HG03175 (cell line): ENCODE data around the gene SLC19A1.
"Not testable (repeated sequence)": the region's sequence is repeated elsewhere in the genome, so short reads cannot be mapped to it uniquely, and the experiment has no call there.

Experiments
- ATAC-seq: cut with Tn5 transposase; IDR thresholded peaks from one replicate; pipeline ENCODE4 v1.9.1; 2021; ENCODE audit warnings: mild to moderate bottlenecking, moderate library complexity; ENCODE audit not compliant: unreplicated experiment

SLC19A1 gene

GRCh38 chr21:45576838-45577737, 34.8 kb upstream of the SLC19A1 start:
- ATAC-seq, result no peak

DNA sequence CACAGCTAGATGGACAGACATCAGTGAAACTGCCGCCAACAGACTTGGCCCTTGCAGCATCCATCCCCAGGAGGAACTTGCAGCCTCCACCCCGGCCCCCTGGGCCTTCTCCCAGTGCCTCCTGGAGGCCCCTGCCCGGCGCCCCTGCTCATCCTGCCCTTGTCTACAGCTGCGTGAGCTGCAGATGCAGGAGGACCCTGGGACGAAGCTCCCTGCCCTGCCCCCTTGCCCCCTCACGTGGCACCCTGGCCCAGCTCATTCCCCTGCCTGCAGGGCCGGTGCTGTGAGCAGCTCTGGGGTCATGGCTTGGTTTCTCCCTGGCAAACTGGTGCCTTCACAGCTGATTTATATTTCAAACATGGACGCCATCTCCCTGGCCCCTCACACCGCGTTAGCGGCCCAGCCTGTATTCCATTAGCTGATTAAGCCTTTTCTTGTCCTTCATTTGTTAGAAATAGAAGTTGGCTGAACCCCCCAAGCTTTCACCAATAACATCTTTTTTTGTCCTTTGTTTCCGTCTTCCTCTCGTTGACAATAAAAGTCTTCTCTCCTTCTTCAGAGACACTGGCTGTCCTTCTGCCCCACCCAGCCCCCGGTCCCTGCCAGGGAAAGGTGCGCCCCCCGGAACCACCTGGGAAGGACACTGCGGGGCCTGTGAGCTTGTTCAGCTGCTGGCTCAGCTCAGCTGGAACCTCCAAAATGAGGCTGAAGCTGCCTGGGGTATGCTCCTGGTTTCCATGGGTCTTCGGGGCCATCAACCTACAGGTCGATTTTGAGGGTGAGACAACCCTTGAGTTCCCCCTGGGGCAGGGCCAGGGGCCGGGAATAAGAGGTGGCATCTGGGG, 34.0 kb upstream of the SLC19A1 start:
- ATAC-seq, result no peak

- no peak for ATAC-seq
Measured at GRCh38 chr21:45575304-45575992, 33.2 kb upstream of the SLC19A1 start.

DNA sequence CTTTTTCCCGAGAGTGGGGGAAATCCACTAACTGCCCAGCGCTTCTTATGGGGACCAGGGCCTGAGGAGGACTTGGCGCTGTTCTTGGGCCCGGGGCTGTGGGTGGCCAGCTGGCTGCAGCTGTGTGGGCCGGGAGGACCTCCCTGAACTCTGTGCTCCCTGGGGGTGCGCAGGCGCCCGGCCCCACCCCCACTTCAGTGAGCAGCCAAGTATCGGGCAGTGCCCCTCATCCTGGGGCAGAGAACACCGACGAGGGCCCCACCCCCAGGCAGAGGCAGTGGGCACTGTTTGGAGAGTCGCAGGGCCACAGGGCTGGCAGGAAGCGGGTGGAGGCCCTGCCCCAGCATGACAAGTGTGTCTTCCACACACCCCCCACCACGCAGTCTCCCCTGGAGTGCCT, 32.5 kb upstream of the SLC19A1 start:
- no peak for ATAC-seq

DNA sequence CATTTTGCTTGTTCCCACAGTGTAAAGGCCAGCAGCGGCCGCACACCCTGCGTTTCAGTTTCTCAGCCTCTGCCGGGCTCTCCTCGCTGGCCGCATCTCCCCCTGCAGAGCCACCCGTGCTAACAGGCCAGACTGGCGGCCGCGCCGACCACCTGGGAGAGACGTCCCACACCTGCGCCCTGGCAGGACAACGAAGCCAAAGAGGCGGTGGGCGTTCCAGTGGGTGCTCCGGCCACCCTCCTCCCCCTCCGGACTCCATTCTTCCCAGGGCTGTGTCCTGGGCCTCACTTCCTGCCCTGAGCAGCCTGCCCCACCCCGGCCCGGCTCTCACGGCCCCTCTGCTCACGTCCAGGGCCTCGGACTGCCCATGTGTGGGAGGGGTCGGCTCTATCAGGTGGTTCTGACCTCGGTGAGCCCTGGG, 31.9 kb upstream of the SLC19A1 start:
- ATAC-seq, result no peak

GRCh38 chr21:45573452-45574035, 31.3 kb upstream of the SLC19A1 start:
- no peak for ATAC-seq

DNA sequence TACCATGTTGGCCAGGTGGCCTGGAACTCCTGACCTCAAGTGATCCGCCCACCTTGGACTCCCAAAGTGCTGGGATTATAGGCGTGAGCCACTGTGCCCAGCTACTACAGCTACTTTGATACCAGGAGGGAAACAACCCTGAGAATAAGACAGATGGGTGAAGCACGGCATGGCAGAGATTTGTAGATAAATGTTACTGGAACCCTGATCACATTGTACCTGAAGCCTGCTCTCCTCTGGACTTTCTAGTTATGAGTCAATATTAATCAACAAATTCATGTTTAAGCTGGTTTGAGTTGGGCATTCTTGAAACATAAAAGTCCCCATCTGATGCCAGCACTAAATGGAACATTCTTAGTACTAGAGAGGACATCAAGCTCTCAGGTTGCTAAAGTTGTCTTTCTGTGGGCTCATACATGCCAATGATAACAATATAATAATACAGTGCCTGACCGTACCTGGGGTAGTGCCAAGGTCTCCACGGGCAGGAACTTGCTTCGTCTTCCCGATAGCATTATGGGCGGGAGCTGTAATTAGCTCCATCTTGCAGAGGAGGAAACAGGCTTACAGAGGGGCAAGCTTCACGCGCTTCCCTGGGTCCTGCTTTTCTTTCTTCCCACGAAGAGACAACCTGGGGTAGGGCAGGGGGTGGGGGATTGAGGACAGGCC, 30.7 kb upstream of the SLC19A1 start:
- no peak for ATAC-seq

- ATAC-seq, result no peak
Measured at GRCh38 chr21:45572231-45572630, 30.0 kb upstream of the SLC19A1 start.

- ATAC-seq, result no peak
Measured at GRCh38 chr21:45571641-45572040, 29.4 kb upstream of the SLC19A1 start.

GRCh38 chr21:45570826-45571601, 28.8 kb upstream of the SLC19A1 start:
- ATAC-seq, result no peak

DNA sequence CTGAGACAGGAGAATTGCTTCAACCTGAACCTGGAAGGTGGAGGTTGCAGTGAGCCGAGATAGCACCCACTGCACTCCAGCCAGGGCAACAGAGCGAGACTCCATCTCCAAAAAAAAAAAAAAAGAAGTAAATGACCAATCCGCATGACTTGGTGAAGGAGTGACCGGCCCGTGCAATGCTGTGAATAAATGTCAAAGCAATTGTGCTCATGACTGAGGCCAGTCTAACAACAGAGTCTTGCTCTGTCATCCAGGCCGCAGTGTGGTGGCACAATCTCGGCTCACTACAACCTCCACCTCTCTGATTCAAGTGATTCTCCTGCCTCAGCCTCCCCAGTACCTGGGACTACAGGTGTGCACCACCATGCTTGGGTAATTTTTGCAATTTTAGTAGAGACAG, 27.8 kb upstream of the SLC19A1 start:
- no peak for ATAC-seq

- ATAC-seq, result no peak
Measured at GRCh38 chr21:45568383-45568782, 26.1 kb upstream of the SLC19A1 start.

DNA sequence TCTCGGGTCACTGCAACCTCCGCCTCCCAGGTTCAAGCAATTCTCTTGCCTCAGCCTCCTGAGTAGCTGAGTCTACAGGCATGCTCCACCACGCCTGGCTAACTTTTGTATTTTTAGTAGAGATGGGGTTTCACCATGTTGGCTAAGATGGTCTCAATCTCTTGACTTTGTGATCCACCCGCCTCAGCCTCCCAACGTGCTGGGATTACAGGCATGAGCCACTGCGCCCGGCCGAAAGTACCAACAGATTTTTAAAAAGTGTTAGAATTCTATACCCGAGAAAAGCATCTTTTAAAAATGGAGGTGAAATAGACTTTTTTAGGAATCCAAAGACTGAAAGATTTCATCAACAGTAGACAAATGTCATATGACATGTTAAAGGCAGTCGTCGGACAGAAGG, 21.9 kb upstream of the SLC19A1 start:
- ATAC-seq, result not testable (repeated sequence)

DNA sequence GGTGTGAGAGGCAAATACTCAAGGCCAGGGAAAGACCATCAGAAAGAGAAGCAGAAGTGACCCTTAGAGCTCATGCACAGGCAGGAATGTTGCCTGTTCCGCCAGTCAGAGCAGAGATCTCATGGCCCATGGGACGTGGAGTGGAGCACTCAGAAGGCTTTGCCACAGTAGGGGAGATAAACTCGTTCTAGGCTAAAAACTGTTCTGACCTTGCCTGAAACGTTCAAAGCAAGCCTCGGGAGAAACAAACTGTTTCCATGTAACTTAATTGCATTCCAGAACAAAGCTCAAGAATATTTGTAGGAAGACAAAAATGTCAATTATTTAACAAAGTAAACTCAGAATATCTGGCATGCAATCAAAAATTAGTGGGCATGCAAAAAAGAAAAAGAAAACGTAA, 20.7 kb upstream of the SLC19A1 start:
- no peak for ATAC-seq

DNA sequence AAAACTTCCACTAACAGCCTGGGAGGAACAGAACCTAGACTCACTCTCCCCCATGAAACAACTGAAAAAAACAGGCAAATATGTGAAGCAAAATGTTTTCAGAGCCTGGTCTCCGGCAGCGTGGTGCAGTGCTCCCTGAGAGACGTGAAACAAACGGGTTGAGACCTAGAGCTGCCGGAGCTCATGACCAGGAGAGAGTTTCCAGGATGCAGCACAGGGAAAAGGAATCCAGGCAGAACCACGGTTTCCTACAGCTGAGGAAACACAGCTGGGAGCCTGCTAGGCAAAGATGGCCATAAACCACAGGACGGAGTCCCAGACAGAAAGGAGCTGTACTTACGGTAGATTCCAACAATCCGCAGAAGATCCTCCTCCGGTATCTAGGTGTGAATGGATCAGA, 20.2 kb upstream of the SLC19A1 start:
- no peak for ATAC-seq

DNA sequence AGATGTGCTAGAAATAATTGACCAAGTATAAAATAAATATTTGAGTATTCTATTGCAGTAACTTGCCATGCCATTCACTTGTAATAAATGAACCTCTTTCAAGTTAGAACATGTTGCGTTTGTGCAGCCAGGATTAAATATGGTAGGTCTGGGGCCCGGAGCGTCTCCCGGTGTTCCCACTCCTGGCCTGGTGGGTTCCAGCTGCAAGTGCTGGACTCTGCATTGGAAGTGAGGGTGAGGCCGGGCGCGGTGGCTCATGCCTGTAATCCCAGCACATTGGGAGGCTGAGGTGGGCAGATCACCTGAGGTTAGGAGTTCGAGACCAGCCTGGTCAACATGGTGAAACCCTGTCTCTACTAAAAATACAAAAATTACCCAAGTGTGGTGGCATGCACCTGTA, 19.0 kb upstream of the SLC19A1 start:
- ATAC-seq, result not testable (repeated sequence)

GRCh38 chr21:45560106-45561021, 18.1 kb upstream of the SLC19A1 start:
- no peak for ATAC-seq

- no peak for ATAC-seq
Measured at GRCh38 chr21:45559216-45560105, 17.2 kb upstream of the SLC19A1 start.
